MM.1S (cell line): Measurements from ENCODE around the gene FXYD7.

ENCODE experiments used
- CTCF ChIP-seq: fragments of 300-600 bp; sonication (generic); IDR thresholded peaks from 2 replicates; pipeline ENCODE4 v1.5.1; 2016; ENCODE audit warnings: antibody characterized with exemption, low read length, mixed read lengths
- EZH2phosphoT487 ChIP-seq: fragments of 300-600 bp; sonication (generic); IDR thresholded peaks from 2 replicates; pipeline ENCODE4 v1.6.1; 2018; ENCODE audit warnings: antibody characterized with exemption, low read length

DNA sequence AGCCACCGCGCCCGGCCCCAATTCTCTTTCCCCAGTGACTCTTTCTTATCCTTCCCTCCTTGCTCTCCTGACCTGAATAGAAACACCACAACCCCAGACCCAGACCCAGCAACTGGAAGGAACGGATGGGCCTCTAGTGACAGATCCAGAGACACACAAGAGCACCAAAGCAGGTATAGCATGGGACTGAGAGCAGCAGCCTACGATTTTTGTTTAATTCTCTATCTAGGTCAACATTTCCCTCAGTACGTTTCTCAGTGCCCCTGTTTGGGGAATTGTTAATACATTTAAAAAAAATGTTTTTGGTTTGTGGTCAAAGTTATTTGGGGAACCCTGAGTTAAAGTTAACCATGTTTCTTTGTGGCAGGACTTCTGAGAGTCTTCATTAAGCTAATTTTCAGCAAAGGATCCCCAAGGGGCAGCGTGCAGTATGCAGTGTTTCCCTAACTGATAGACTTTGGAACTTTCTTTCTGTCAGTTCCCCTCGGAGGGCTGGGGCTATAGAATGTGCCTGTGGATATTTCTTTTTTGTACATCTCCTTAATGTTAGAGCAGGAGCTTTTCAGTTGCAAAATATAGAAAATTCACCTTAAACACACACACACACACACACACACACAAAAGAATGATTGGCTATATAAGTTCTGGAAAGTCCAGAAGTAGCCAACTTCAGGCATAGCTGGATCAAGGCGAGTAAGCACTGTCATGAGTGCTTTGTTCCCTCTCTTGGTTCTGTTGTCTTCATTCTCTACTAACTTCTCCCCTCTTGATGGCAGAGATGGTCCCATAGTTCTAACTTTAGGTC lies 17.8 kb downstream of the FXYD7 start:
- TF ChIP-seq CTCF (no peak), EZH2phosphoT487 (no peak)
